KOPT-K1 (cell line): ENCODE results near the gene SGSH.
"Not testable (repeated sequence)": the region's sequence is repeated elsewhere in the genome, so short reads cannot be mapped to it uniquely, and the experiment has no call there.

Source experiments
- H3K27ac ChIP-seq: fragments of 200-600 bp; sonication (generic); 2 replicates; pipeline ENCODE4 v1.5.1; 2016; ENCODE audit warnings: antibody characterized with exemption, mild to moderate bottlenecking, low read depth, low read length; ENCODE audit not compliant: poor library complexity, severe bottlenecking
- H3K36me3 ChIP-seq: fragments of 200-600 bp; sonication (generic); 2 replicates; pipeline ENCODE4 v1.5.1; 2017; ENCODE audit warnings: antibody characterized with exemption, mild to moderate bottlenecking, low read length, moderate library complexity; ENCODE audit not compliant: insufficient read depth
- H3K9me3 ChIP-seq: fragments of 200-600 bp; sonication (generic); 2 replicates; pipeline ENCODE4 v1.5.1; 2017; ENCODE audit warnings: antibody characterized with exemption, low read length, mild to moderate bottlenecking; ENCODE audit not compliant: insufficient read depth, poor library complexity, severe bottlenecking

Gene SGSH

DNA sequence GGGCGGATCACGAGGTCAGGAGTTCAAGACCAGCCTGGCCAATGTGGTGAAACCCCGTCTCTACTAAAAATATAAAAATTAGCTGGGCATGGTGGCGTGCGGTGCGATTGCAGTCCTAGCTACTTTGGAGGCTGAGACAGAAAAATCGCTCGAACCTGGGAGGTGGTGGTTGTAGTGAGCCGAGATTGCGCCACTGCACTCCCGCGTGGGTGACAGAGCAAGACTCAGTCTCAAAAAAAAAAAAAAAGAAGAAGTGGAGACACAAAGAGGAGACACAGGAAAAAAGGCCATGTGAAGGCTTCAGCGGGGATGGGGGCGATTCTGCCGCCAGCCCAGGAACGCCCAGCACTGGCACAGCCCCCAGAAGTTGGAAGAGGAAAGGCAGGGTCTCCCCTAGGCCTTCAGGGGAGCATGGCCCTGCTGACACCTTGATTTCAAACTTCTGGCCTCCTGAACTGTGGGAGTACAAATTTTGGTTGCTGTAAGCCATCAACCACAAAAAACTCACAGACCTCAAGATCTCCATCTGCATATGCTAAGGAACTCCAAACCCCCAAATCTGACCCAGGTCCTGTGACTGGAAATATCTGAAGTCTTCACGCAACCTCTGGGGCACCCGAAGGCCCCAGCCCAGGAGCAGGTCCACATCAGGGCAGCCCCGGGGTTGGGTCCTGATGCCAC is 7.0 kb downstream of the SGSH start:
- Histone ChIP-seq H3K36me3 (no peaks in the 10 kb centered on the region), H3K9me3 (no peaks in the 10 kb centered on the region), H3K27ac (no peak overlapping the region)

- Histone ChIP-seq H3K27ac (no peak overlapping the region), H3K36me3 (no peaks in the 10 kb centered on the region), H3K9me3 (no peaks in the 10 kb centered on the region)
Measured at GRCh38 chr17:80212511-80212910, 7.6 kb downstream of the SGSH start.

DNA sequence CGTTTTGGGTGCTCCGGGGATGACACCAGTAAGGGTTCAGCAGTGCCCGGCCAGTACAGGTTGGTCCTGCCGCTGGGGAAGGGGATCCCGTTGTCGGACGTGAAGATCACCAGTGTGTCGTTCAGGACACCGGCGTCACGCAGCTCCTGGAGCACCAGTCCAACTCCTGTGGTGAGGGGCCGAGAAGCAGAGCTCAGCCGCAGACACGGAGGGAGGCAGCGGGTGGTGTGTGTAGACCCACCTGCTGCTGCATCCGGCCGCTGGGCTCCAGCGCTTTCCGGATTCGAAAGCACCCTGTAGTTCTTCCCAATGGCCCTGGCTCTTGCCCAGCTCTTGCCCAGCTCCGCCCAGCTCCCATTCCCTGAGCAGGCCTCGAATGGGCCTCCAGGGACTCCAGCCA is 8.0 kb downstream of the SGSH start:
- Histone ChIP-seq H3K9me3 (no peaks in the 10 kb centered on the region), H3K27ac (no peak overlapping the region), H3K36me3 (no peaks in the 10 kb centered on the region)

- Histone ChIP-seq H3K27ac (no peak overlapping the region), H3K36me3 (no peaks in the 10 kb centered on the region), H3K9me3 (no peaks in the 10 kb centered on the region)
Measured at GRCh38 chr17:80210348-80211108, 9.6 kb downstream of the SGSH start.

- Histone ChIP-seq H3K9me3 (no peaks in the 10 kb centered on the region), H3K36me3 (no peaks in the 10 kb centered on the region), H3K27ac (no peak overlapping the region)
Measured at GRCh38 chr17:80209765-80210164, 10.4 kb downstream of the SGSH start.

GRCh38 chr17:80208050-80208449 is 12.1 kb downstream of the SGSH start:
- H3K27ac ChIP-seq: no peak overlapping the region

GRCh38 chr17:80205811-80206210 is 14.3 kb downstream of the SGSH start:
- Histone ChIP-seq H3K9me3 (no peaks in the 10 kb centered on the region), H3K36me3 (no peaks in the 10 kb centered on the region), H3K27ac (no peak overlapping the region)

More at GRCh38 chr17:80208050-80208449, 12.1 kb downstream of the SGSH start:
- Histone ChIP-seq H3K9me3 (no peaks in the 10 kb centered on the region), H3K36me3 (no peaks in the 10 kb centered on the region)

DNA sequence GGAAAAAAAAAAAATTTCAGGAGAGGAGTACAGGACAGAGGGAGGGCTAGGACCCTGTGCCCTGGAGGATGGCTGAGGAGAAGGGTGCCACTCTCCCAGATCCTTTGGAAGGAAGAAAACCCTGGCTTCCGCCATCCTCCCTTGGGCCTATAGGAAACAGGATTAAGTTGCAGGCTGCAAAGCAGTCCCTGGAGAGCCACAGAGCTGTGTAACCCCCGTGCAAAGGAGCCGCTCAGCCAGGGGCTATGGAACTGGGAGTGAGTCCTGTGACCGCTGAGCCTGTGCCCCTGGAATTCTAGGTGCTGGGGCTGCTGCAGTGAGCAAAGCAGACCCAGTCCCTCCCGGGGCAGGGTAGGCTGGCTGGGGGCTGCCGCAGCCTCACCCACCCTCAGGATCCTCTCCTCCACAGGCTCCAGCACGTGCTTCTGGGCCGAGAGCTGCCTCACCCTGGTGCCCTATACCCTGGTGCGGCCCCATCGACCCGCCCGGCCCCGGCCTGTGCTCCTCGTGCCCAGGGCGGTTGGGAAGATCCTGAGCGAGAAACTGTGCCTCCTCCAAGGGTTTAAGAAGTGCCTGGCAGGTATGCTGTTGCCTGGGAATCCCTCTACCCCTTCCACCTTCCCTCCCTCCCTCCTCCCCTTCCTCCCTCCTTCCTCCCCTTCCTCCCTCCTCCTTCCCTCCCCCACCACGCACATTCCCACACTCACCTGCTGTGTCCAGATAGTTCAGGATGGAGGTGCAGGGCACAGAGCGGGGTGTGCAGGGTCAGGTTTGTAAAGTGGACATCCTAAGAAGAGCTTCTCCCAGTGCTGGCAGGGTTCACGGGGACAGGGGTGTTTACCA is 15.3 kb downstream of the SGSH start:
- Histone ChIP-seq H3K27ac (no peak overlapping the region), H3K9me3 (no peaks in the 10 kb centered on the region), H3K36me3 (no peaks in the 10 kb centered on the region)

DNA sequence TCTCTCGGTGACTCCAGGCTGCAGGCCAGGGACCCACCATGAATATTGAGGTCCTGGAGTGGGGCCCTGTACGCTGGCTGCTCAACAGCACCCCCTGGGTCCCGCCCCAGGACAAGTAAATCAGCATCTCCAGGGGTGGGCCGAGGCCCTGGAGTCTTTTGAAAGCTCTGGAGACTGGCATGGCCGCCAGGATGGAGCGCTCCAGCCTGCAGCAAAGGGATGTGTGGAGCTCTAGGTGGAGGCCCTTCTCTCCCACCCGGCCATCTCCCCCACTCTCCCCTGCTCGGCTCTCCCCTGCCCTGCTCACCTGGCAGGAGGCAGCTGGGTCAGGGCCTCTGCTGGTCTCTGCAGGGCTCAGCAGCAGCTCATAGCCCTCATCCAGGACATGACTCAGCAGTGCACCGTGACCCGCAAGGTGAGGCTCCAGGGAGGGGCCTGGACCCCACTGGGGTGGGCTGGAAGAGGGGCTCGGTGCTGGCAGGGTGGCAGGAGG is 16.6 kb downstream of the SGSH start:
- Histone ChIP-seq H3K36me3 (no peaks in the 10 kb centered on the region), H3K27ac (no peak overlapping the region), H3K9me3 (no peaks in the 10 kb centered on the region)

DNA sequence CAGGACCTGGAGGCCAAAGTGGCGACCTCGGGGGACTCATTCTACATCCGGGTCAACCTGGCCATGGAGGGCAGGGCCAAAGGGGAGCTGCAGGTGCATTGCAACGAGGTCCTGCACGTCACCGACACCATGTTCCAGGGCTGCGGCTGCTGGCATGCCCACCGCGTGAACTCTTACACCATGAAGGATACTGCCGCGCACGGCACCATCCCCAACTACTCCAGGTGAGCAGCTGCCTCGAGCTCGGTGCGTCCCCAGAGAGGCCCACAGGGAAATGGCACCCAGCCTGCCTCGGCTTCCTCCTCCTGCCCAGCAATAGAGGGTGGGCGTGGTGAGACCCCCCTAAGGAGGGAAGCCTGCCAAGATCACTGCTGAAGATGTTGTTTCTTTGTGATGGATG is 17.9 kb downstream of the SGSH start:
- H3K27ac ChIP-seq: no peak overlapping the region
- no peaks in the 10 kb centered on the region for H3K9me3 ChIP-seq
- no peaks in the 10 kb centered on the region for H3K36me3 ChIP-seq

- Histone ChIP-seq H3K9me3 (no peaks in the 10 kb centered on the region), H3K27ac (no peak overlapping the region), H3K36me3 (no peaks in the 10 kb centered on the region)
Measured at GRCh38 chr17:80201446-80201845, 18.7 kb downstream of the SGSH start.

- not testable (repeated sequence) for H3K9me3 ChIP-seq, H3K27ac ChIP-seq, H3K36me3 ChIP-seq
Measured at GRCh38 chr17:80199295-80199694, 20.8 kb downstream of the SGSH start.

- no peaks in the 10 kb centered on the region for H3K36me3 ChIP-seq
- H3K27ac ChIP-seq: no peak overlapping the region
Measured at GRCh38 chr17:80198144-80198661, 21.9 kb downstream of the SGSH start.

GRCh38 chr17:80196652-80197051 is 23.5 kb downstream of the SGSH start:
- Histone ChIP-seq H3K36me3 (no peaks in the 10 kb centered on the region), H3K9me3 (no peaks in the 10 kb centered on the region), H3K27ac (no peak overlapping the region)

More at GRCh38 chr17:80198144-80198661, 21.9 kb downstream of the SGSH start:
- no peaks in the 10 kb centered on the region for H3K9me3 ChIP-seq
